GM21423 (cell line): ENCODE measurements around the gene ABCC5.
A peak's percentile ranks its signal among the peaks of the same experiment; 100 is the strongest.
"Not testable (repeated sequence)": the region's sequence is repeated elsewhere in the genome, so short reads cannot be mapped to it uniquely, and the experiment has no call there.

Experiments used
- ATAC-seq: cut with Tn5 transposase; IDR thresholded peaks from one replicate; pipeline ENCODE4 v1.9.1; 2021; ENCODE audit warnings: mild to moderate bottlenecking, moderate library complexity; ENCODE audit not compliant: unreplicated experiment

ABCC5 gene

GRCh38 chr3:183897606-183898005, 120.1 kb downstream of the ABCC5 start:
- no peak for ATAC-seq

GRCh38 chr3:183896610-183897009, 121.1 kb downstream of the ABCC5 start:
- no peak for ATAC-seq

- no peak for ATAC-seq
Observed at GRCh38 chr3:183896184-183896583, 121.5 kb downstream of the ABCC5 start.

- no peak for ATAC-seq
Observed at GRCh38 chr3:183895774-183896173, 121.9 kb downstream of the ABCC5 start.

- ATAC-seq, result no peak
Observed at GRCh38 chr3:183895296-183895695, 122.4 kb downstream of the ABCC5 start.

- ATAC-seq, result no peak
Observed at GRCh38 chr3:183892610-183893214, 125.0 kb downstream of the ABCC5 start.

GRCh38 chr3:183885766-183886165, 131.9 kb downstream of the ABCC5 start:
- ATAC-seq, result no peak

GRCh38 chr3:183884427-183885296, 133.0 kb downstream of the ABCC5 start, which contains the start of gene PARL:
PARL (minus strand) TSS chr3:183884880; CDS start chr3:183884846, 34 bp downstream.
- peak; percentile 99 for ATAC-seq

GRCh38 chr3:183884097-183884426, 133.6 kb downstream of the ABCC5 start:
- ATAC-seq, result no peak

GRCh38 chr3:183883291-183884096, 134.2 kb downstream of the ABCC5 start:
- ATAC-seq, result no peak

- ATAC-seq, result no peak
Observed at GRCh38 chr3:183880121-183880520, 137.6 kb downstream of the ABCC5 start.

- no peak for ATAC-seq
Observed at GRCh38 chr3:183879243-183879642, 138.4 kb downstream of the ABCC5 start.

GRCh38 chr3:183878071-183878470, 139.6 kb downstream of the ABCC5 start:
- ATAC-seq, result no peak

GRCh38 chr3:183877227-183877626, 140.5 kb downstream of the ABCC5 start:
- not testable (repeated sequence) for ATAC-seq

GRCh38 chr3:183875411-183875810, 142.3 kb downstream of the ABCC5 start:
- no peak for ATAC-seq

- no peak for ATAC-seq
Observed at GRCh38 chr3:183873914-183874313, 143.8 kb downstream of the ABCC5 start.

- ATAC-seq, result no peak
Observed at GRCh38 chr3:183871541-183871940, 146.1 kb downstream of the ABCC5 start.

GRCh38 chr3:183870563-183870962, 147.1 kb downstream of the ABCC5 start:
- ATAC-seq, result no peak
